ENCODE results near the gene SMG1.

GRCh38 chr16:18945233-18945632 lies 19.0 kb upstream of the SMG1 start:
- TF ChIP-seq CTCF (conservative IDR thresholded peaks at IDR 0.05; ENCODE audit: low read depth, low read length), result no peak
- TF ChIP-seq EZH2 (IDR thresholded peaks at IDR 0.05; ENCODE audit: borderline replicate concordance, low read depth, low read length, poor library complexity, severe bottlenecking), result no peak
